WTC11 (cell line): Measurements from ENCODE around the gene NPAS3.

ENCODE experiments used
- CREB1 ChIP-seq: sonication (generic); formaldehyde crosslinking; IDR thresholded peaks from 2 replicates; pipeline ENCODE4 v1.8.0; 2023; ENCODE audit warnings: mild to moderate bottlenecking, missing genetic modification reagents
- CREM ChIP-seq: sonication (generic); formaldehyde crosslinking; IDR thresholded peaks from 2 replicates; pipeline ENCODE4 v1.8.1; 2022; ENCODE audit warnings: mild to moderate bottlenecking, missing genetic modification reagents, moderate library complexity
- ELF4 ChIP-seq: sonication (generic); formaldehyde crosslinking; IDR thresholded peaks from 2 replicates; pipeline ENCODE4 v1.8.1; 2022; ENCODE audit warnings: low read depth, mild to moderate bottlenecking, moderate library complexity, missing genetic modification reagents
- ETV6 ChIP-seq: sonication (generic); formaldehyde crosslinking; IDR thresholded peaks from 2 replicates; pipeline ENCODE4 v1.8.1; 2022; ENCODE audit warnings: mild to moderate bottlenecking, missing genetic modification reagents
- HMGA2 ChIP-seq: fragments of 250-450 bp; sonication (Bioruptor Pico); IDR thresholded peaks from 2 replicates; pipeline ENCODE4 v1.4.0; 2021; ENCODE audit warnings: mild to moderate bottlenecking, moderate library complexity
- MXD4 ChIP-seq: fragments of 250-450 bp; sonication (Bioruptor Pico); IDR thresholded peaks from 2 replicates; pipeline ENCODE4 v1.8.0; 2021; ENCODE audit warnings: mild to moderate bottlenecking, moderate library complexity, borderline replicate concordance
- ZNF423 ChIP-seq: fragments of 250-450 bp; sonication (Bioruptor Pico); IDR thresholded peaks from 2 replicates; pipeline ENCODE4 v2.1.2; 2022; ENCODE audit warnings: mild to moderate bottlenecking, moderate library complexity
- TF ChIP-seq, protein P1 (sequence below): sonication (generic); formaldehyde crosslinking; IDR thresholded peaks from 2 replicates; pipeline ENCODE4 v1.8.0; 2022; ENCODE audit warnings: mild to moderate bottlenecking, missing genetic modification reagents
- TF ChIP-seq, protein P2 (sequence below): fragments of 200-600 bp; IDR thresholded peaks from 2 replicates; pipeline ENCODE4 v1.8.0; 2022; ENCODE audit warnings: antibody characterized with exemption
- TF ChIP-seq, protein P3 (sequence below): sonication (generic); formaldehyde crosslinking; IDR thresholded peaks from 2 replicates; pipeline ENCODE4 v1.8.0; 2023; ENCODE audit warnings: missing genetic modification reagents
- TF ChIP-seq, protein P4 (sequence below): sonication (generic); formaldehyde crosslinking; IDR thresholded peaks from 2 replicates; pipeline ENCODE4 v1.8.0; 2022; ENCODE audit warnings: mild to moderate bottlenecking, missing genetic modification reagents
- TF ChIP-seq, protein P5 (sequence below): fragments of 250-450 bp; sonication (Bioruptor Pico); IDR thresholded peaks from 2 replicates; pipeline ENCODE4 v2.1.2; 2022; ENCODE audit warnings: mild to moderate bottlenecking, moderate library complexity
- TF ChIP-seq, protein P6 (sequence below): sonication (generic); formaldehyde crosslinking; IDR thresholded peaks from 2 replicates; pipeline ENCODE4 v1.8.1; 2022; ENCODE audit warnings: low read depth, missing genetic modification reagents, borderline replicate concordance

DNA sequence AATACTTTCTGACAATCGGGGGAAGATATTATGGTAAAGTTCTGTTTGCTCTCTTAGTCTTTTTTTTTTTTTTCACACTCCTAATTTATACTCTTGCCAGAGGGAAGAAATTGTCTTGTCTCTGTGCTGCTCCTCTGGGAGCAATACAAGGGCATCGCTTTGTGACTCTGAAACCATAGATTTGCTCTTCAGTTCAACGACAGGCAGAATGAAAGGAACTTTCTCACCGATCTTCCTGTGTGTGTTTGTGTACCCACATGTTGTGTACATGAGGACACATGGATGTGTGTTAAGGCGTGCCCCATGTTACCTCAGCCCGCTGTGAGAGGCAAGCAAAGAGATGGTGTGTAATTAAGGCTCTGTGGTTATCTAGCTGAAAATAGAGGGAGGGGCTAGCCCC lies 554.6 kb downstream of the NPAS3 start:
- TF ChIP-seq, protein P1, sequence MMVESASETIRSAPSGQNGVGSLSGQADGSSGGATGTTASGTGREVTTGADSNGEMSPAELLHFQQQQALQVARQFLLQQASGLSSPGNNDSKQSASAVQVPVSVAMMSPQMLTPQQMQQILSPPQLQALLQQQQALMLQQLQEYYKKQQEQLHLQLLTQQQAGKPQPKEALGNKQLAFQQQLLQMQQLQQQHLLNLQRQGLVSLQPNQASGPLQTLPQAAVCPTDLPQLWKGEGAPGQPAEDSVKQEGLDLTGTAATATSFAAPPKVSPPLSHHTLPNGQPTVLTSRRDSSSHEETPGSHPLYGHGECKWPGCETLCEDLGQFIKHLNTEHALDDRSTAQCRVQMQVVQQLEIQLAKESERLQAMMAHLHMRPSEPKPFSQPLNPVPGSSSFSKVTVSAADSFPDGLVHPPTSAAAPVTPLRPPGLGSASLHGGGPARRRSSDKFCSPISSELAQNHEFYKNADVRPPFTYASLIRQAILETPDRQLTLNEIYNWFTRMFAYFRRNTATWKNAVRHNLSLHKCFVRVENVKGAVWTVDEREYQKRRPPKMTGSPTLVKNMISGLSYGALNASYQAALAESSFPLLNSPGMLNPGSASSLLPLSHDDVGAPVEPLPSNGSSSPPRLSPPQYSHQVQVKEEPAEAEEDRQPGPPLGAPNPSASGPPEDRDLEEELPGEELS (CRISPR knock-in tag), result no peak
- TF ChIP-seq, protein P2, sequence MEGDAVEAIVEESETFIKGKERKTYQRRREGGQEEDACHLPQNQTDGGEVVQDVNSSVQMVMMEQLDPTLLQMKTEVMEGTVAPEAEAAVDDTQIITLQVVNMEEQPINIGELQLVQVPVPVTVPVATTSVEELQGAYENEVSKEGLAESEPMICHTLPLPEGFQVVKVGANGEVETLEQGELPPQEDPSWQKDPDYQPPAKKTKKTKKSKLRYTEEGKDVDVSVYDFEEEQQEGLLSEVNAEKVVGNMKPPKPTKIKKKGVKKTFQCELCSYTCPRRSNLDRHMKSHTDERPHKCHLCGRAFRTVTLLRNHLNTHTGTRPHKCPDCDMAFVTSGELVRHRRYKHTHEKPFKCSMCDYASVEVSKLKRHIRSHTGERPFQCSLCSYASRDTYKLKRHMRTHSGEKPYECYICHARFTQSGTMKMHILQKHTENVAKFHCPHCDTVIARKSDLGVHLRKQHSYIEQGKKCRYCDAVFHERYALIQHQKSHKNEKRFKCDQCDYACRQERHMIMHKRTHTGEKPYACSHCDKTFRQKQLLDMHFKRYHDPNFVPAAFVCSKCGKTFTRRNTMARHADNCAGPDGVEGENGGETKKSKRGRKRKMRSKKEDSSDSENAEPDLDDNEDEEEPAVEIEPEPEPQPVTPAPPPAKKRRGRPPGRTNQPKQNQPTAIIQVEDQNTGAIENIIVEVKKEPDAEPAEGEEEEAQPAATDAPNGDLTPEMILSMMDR, result no peak
- no peak for TF ChIP-seq MXD4 (CRISPR knock-in tag)
- TF ChIP-seq CREB1, result no peak
- no peak for TF ChIP-seq CREM (CRISPR knock-in tag)
- TF ChIP-seq ETV6 (CRISPR knock-in tag), result no peak
- TF ChIP-seq, protein P3, sequence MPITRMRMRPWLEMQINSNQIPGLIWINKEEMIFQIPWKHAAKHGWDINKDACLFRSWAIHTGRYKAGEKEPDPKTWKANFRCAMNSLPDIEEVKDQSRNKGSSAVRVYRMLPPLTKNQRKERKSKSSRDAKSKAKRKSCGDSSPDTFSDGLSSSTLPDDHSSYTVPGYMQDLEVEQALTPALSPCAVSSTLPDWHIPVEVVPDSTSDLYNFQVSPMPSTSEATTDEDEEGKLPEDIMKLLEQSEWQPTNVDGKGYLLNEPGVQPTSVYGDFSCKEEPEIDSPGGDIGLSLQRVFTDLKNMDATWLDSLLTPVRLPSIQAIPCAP (CRISPR knock-in tag), result no peak
- TF ChIP-seq, protein P4, sequence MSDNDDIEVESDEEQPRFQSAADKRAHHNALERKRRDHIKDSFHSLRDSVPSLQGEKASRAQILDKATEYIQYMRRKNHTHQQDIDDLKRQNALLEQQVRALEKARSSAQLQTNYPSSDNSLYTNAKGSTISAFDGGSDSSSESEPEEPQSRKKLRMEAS (CRISPR knock-in tag), result no peak
- TF ChIP-seq HMGA2 (CRISPR knock-in tag), result no peak
- TF ChIP-seq ZNF423 (CRISPR knock-in tag), result no peak
- TF ChIP-seq, protein P5, sequence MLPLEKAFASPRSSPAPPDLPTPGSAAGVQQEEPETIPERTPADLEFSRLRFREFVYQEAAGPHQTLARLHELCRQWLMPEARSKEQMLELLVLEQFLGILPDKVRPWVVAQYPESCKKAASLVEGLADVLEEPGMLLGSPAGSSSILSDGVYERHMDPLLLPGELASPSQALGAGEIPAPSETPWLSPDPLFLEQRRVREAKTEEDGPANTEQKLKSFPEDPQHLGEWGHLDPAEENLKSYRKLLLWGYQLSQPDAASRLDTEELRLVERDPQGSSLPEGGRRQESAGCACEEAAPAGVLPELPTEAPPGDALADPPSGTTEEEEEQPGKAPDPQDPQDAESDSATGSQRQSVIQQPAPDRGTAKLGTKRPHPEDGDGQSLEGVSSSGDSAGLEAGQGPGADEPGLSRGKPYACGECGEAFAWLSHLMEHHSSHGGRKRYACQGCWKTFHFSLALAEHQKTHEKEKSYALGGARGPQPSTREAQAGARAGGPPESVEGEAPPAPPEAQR (CRISPR knock-in tag), result no peak
- no peak for TF ChIP-seq ELF4 (CRISPR knock-in tag)
- TF ChIP-seq, protein P6, sequence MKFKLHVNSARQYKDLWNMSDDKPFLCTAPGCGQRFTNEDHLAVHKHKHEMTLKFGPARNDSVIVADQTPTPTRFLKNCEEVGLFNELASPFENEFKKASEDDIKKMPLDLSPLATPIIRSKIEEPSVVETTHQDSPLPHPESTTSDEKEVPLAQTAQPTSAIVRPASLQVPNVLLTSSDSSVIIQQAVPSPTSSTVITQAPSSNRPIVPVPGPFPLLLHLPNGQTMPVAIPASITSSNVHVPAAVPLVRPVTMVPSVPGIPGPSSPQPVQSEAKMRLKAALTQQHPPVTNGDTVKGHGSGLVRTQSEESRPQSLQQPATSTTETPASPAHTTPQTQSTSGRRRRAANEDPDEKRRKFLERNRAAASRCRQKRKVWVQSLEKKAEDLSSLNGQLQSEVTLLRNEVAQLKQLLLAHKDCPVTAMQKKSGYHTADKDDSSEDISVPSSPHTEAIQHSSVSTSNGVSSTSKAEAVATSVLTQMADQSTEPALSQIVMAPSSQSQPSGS (CRISPR knock-in tag), result no peak
